ENCODE measurements around the gene PACS2. TPM values are rescaled to one million over a fixed set of nuclear protein-coding genes. Genes with fewer than 3 reads are reported as not detected.

The PACS2 gene
- total and polyA plus RNA-seq, 2 donors (not counting 3 experiments of a cell fraction or from before 2014, with no cell fraction given), result 52.7 to 86.3 TPM

DNA sequence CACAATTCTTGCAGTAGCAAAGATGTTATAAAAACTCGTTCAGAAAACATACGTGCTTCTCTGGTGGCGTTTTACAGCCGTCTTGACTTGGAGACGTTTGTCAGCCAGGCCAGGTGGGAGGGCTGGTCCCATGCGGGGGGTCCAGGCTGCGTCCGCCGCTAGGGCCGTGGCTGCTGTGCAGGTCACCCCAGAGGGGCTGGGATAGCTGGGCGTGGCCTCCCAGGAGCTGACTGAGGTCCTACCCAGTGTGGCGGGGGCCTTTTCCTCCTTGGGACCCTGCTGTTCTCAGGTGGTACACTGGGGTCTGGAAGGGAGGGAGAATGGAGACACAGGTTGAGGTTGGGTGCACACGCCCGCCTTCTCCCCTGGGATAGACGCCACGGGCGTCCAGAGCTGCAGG lies 130.3 kb downstream of the PACS2 start:
- CTCF ChIA-PET, result interaction anchor here (0.6 kb wide), 1 partner anchor 45 kb away, joined by 3 read pairs; no protein-coding TSS in a partner anchor
- dilution Hi-C loops (cut with MboI; ENCODE audit: extremely low pct_ligation_motif_present, low sequenced_read_pairs), result no loop called here
- TF ChIP-seq POLR2AphosphoS5 (IDR thresholded peaks at IDR 0.05; ENCODE audit: insufficient read depth, low read depth, low read length) (peak; percentile 13), FOS (IDR thresholded peaks at IDR 0.05; ENCODE audit: borderline replicate concordance, insufficient read depth, low read length) (no peak), EZH2 (IDR thresholded peaks at IDR 0.05; ENCODE audit: borderline replicate concordance, low read depth, low read length, severe bottlenecking) (no peak), MYC (IDR thresholded peaks at IDR 0.05; ENCODE audit: low read depth, low read length) (no peak)

DNA sequence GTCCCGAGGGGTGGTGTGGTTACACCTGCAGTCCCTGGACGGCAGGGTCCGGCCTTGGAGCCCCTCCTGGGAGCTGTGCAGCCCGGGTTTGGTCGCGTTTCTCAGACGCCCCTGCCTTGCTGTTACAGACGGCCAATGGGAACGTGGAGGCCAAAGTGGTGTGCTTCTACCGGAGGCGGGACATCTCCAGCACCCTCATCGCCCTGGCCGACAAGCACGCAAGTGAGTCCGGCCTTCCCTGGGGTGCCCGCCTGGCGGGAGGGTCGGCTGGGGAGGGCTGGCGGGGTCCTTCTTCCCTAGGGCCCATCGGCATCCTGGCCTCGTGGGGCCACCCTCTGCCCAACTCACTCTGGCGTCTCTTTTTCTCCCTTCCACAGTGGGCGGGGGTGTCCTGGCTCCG lies 130.7 kb downstream of the PACS2 start:
- intact Hi-C loops (cut with micrococcal nuclease) (no loop called here), dilution Hi-C loops (cut with MboI; ENCODE audit: extremely low pct_ligation_motif_present, low sequenced_read_pairs) (no loop called here)
- no peaks in the 10 kb centered on the region for H3K9me1 ChIP-seq (replicated peaks; ENCODE audit: control insufficient read depth, extremely low read depth, insufficient read depth, low read length)
- H2AFZ ChIP-seq (ENCODE audit: low read depth, low read length), result no peak overlapping the region
- peaks cover 0 to 21% of the 10 kb centered on the region in 2 experiments for H3K36me3 ChIP-seq (ENCODE audit: control insufficient read depth in 2 of 2, extremely low read depth in 1 of 2, insufficient read depth in 2 of 2, low read length in 2 of 2)
- H3K9ac ChIP-seq (replicated peaks; ENCODE audit: extremely low read depth, insufficient read depth, low read length), result no peak overlapping the region
- H3K4me3 ChIP-seq (replicated peaks in 1 of 3; ENCODE audit: insufficient read depth in 1 of 3, low read depth in 1 of 3, low read length in 3 of 3), result no peak overlapping the region
- peaks cover 6% of the 10 kb centered on the region for H3K79me2 ChIP-seq (ENCODE audit: control insufficient read depth, insufficient read depth, low read length)
- H3K27me3 ChIP-seq (ENCODE audit: control insufficient read depth in 2 of 2, insufficient read depth in 2 of 2, low read length in 2 of 2), result no peaks in the 10 kb centered on the region
- no peak for TF ChIP-seq EZH2 (IDR thresholded peaks at IDR 0.05; ENCODE audit: borderline replicate concordance, low read depth, low read length, severe bottlenecking)
- TF ChIP-seq JUN (IDR thresholded peaks at IDR 0.05; ENCODE audit: borderline replicate concordance, insufficient read depth, insufficient read length, low read depth), result no peak
- TF ChIP-seq, protein P1, sequence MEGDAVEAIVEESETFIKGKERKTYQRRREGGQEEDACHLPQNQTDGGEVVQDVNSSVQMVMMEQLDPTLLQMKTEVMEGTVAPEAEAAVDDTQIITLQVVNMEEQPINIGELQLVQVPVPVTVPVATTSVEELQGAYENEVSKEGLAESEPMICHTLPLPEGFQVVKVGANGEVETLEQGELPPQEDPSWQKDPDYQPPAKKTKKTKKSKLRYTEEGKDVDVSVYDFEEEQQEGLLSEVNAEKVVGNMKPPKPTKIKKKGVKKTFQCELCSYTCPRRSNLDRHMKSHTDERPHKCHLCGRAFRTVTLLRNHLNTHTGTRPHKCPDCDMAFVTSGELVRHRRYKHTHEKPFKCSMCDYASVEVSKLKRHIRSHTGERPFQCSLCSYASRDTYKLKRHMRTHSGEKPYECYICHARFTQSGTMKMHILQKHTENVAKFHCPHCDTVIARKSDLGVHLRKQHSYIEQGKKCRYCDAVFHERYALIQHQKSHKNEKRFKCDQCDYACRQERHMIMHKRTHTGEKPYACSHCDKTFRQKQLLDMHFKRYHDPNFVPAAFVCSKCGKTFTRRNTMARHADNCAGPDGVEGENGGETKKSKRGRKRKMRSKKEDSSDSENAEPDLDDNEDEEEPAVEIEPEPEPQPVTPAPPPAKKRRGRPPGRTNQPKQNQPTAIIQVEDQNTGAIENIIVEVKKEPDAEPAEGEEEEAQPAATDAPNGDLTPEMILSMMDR (IDR thresholded peaks at IDR 0.05; ENCODE audit: extremely low read depth in 1 of 2, insufficient read depth in 1 of 2, low read depth in 1 of 2, low read length in 2 of 2), result no peak
- TF ChIP-seq MYC (IDR thresholded peaks at IDR 0.05; ENCODE audit: low read depth, low read length), result no peak
- TF ChIP-seq, protein P2, sequence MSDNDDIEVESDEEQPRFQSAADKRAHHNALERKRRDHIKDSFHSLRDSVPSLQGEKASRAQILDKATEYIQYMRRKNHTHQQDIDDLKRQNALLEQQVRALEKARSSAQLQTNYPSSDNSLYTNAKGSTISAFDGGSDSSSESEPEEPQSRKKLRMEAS (IDR thresholded peaks at IDR 0.05; ENCODE audit: insufficient read depth, insufficient read length), result no peak
- TF ChIP-seq FOS (IDR thresholded peaks at IDR 0.05; ENCODE audit: borderline replicate concordance, insufficient read depth, low read length), result no peak
- no peak for TF ChIP-seq POLR2AphosphoS5 (IDR thresholded peaks at IDR 0.05; ENCODE audit: insufficient read depth, low read depth, low read length)
- no peak for TF ChIP-seq POLR2A (IDR thresholded peaks at IDR 0.05; ENCODE audit: low read depth, low read length)
- TF ChIP-seq GATA2 (IDR thresholded peaks at IDR 0.05; ENCODE audit: insufficient read depth, insufficient read length, low read depth, low read length), result no peak
- ChIA-PET POLR2A (no interaction called here), CTCF (interaction anchor here (0.6 kb wide), 1 partner anchor 44 kb away, joined by 3 read pairs; no protein-coding TSS in a partner anchor)
- H3K4me1 ChIP-seq (ENCODE audit: control insufficient read depth, extremely low read depth, insufficient read depth, low read length), result no peaks in the 10 kb centered on the region
- no peak for FAIRE-seq
- no peak overlapping the region for H3K4me2 ChIP-seq (ENCODE audit: insufficient read depth, low read length)
- no peaks in the 10 kb centered on the region for H4K20me1 ChIP-seq (replicated peaks; ENCODE audit: control insufficient read depth, extremely low read depth, insufficient read depth, low read length)
- H3K9me3 ChIP-seq (replicated peaks; ENCODE audit: control insufficient read depth, insufficient read depth, low read length), result no peaks in the 10 kb centered on the region
- no peak for DNase-seq (ENCODE audit: low read depth, low spot score)
- BruUV-seq (replicated peaks), result no TSS peak
- no peak overlapping the region for H3K27ac ChIP-seq (ENCODE audit: insufficient read depth, low read depth, low read length)

More for the DNA sequence above, 130.3 kb downstream of the PACS2 start:
- peaks cover 6% of the 10 kb centered on the region for H3K79me2 ChIP-seq (ENCODE audit: control insufficient read depth, insufficient read depth, low read length)
- H3K36me3 ChIP-seq (ENCODE audit: control insufficient read depth in 2 of 2, extremely low read depth in 1 of 2, insufficient read depth in 2 of 2, low read length in 2 of 2), result peaks cover 0 to 17% of the 10 kb centered on the region in 2 experiments
- no peaks in the 10 kb centered on the region for H3K9me3 ChIP-seq (replicated peaks; ENCODE audit: control insufficient read depth, insufficient read depth, low read length)
- intact Hi-C loops (cut with micrococcal nuclease), result no loop called here
- no peaks in the 10 kb centered on the region for H4K20me1 ChIP-seq (replicated peaks; ENCODE audit: control insufficient read depth, extremely low read depth, insufficient read depth, low read length)
- H3K4me2 ChIP-seq (ENCODE audit: insufficient read depth, low read length), result no peak overlapping the region
- no peaks in the 10 kb centered on the region for H3K27me3 ChIP-seq (ENCODE audit: control insufficient read depth in 2 of 2, insufficient read depth in 2 of 2, low read length in 2 of 2)
- DNase-seq (ENCODE audit: low read depth, low spot score) (no peak), FAIRE-seq (no peak)
- no peaks in the 10 kb centered on the region for H3K9me1 ChIP-seq (replicated peaks; ENCODE audit: control insufficient read depth, extremely low read depth, insufficient read depth, low read length)
- H3K4me1 ChIP-seq (ENCODE audit: control insufficient read depth, extremely low read depth, insufficient read depth, low read length), result no peaks in the 10 kb centered on the region
- H3K27ac ChIP-seq (ENCODE audit: insufficient read depth, low read depth, low read length), result no peak overlapping the region
- no peak overlapping the region for H2AFZ ChIP-seq (ENCODE audit: low read depth, low read length)
- no peak overlapping the region for H3K4me3 ChIP-seq (replicated peaks in 1 of 3; ENCODE audit: insufficient read depth in 1 of 3, low read depth in 1 of 3, low read length in 3 of 3)
- H3K9ac ChIP-seq (replicated peaks; ENCODE audit: extremely low read depth, insufficient read depth, low read length), result no peak overlapping the region
- POLR2A ChIA-PET, result no interaction called here
- no TSS peak for BruUV-seq (replicated peaks)
